GM23338 (cell line): ENCODE data around the gene CSTB.

Source experiments
- EZH2 ChIP-seq: fragments of 200-600 bp; sonication (generic); IDR thresholded peaks from one replicate; pipeline ENCODE4 v1.8.0; 2017; ENCODE audit warnings: antibody characterized with exemption, mild to moderate bottlenecking, low read depth; ENCODE audit not compliant: unreplicated experiment
- EZH2phosphoT487 ChIP-seq: fragments of 200-600 bp; sonication (generic); IDR thresholded peaks from one replicate; pipeline ENCODE4 v1.8.1; 2018; ENCODE audit warnings: antibody characterized with exemption; ENCODE audit not compliant: unreplicated experiment
- JUNB ChIP-seq: IDR thresholded peaks from one replicate; pipeline ENCODE4 v1.6.1; 2016; ENCODE audit warnings: antibody characterized with exemption; ENCODE audit not compliant: unreplicated experiment
- POLR2AphosphoS5 ChIP-seq: IDR thresholded peaks from 2 replicates; pipeline ENCODE4 v1.6.1; 2016; ENCODE audit warnings: antibody characterized with exemption, low read depth
- ZNF114 ChIP-seq: fragments of 250-450 bp; sonication (Bioruptor Pico); IDR thresholded peaks from 2 replicates; pipeline ENCODE4 v1.5.0; 2020; ENCODE audit warnings: mild to moderate bottlenecking, moderate library complexity
- TF ChIP-seq, protein P1 (sequence below), 2 experiments: fragments of 200-600 bp in 1 of 2; sonication (generic) in 1 of 2; conservative IDR thresholded peaks; 2 replicates each; pipeline versions ENCODE4 v1.5.1 to v1.6.1; 2016 to 2017; ENCODE audit warnings: antibody characterized with exemption in 2 of 2, low read depth in 2 of 2, mild to moderate bottlenecking in 2 of 2, moderate library complexity in 1 of 2
- TF ChIP-seq, protein P2 (sequence below): IDR thresholded peaks from one replicate; pipeline ENCODE4 v1.6.1; 2018; ENCODE audit warnings: antibody characterized with exemption; ENCODE audit not compliant: unreplicated experiment

DNA sequence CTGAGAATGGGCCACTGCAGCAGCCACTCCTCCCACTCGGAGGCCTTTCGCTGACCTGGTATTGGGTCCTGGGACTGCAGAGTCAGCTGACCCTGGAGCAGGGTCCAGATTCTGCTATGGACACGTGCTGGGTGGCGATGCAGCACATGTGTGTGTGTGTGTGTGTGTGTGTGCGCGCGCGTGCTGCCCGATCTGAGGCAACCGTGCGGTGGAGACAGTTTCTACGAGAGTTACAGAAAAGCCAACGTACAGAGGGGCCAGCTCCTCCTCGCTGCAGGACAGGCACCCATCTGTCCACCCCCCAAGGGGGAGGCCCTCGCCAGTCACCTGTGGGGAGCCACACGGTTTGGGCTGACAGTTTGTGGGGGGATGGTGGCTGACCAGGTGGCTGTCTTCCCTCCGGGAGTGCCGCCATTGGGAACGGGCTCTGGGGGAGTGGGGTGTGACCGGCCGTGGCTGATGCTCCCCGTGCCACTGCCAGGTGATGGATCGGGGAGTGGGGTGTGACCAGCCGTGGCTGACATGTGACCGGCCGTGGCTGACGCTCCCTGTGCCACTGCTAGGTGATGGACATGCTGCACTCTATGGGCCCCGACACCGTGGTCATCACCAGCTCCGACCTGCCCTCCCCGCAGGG, 24.0 kb downstream of the CSTB start:
- TF ChIP-seq, protein P1, sequence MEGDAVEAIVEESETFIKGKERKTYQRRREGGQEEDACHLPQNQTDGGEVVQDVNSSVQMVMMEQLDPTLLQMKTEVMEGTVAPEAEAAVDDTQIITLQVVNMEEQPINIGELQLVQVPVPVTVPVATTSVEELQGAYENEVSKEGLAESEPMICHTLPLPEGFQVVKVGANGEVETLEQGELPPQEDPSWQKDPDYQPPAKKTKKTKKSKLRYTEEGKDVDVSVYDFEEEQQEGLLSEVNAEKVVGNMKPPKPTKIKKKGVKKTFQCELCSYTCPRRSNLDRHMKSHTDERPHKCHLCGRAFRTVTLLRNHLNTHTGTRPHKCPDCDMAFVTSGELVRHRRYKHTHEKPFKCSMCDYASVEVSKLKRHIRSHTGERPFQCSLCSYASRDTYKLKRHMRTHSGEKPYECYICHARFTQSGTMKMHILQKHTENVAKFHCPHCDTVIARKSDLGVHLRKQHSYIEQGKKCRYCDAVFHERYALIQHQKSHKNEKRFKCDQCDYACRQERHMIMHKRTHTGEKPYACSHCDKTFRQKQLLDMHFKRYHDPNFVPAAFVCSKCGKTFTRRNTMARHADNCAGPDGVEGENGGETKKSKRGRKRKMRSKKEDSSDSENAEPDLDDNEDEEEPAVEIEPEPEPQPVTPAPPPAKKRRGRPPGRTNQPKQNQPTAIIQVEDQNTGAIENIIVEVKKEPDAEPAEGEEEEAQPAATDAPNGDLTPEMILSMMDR (conservative IDR thresholded peaks at IDR 0.05; ENCODE audit: low read depth in 2 of 2) = no peak
- TF ChIP-seq POLR2AphosphoS5 (no peak), ZNF114 (no peak), EZH2 (no peak), EZH2phosphoT487 (no peak), JUNB (no peak)
- TF ChIP-seq, protein P2, sequence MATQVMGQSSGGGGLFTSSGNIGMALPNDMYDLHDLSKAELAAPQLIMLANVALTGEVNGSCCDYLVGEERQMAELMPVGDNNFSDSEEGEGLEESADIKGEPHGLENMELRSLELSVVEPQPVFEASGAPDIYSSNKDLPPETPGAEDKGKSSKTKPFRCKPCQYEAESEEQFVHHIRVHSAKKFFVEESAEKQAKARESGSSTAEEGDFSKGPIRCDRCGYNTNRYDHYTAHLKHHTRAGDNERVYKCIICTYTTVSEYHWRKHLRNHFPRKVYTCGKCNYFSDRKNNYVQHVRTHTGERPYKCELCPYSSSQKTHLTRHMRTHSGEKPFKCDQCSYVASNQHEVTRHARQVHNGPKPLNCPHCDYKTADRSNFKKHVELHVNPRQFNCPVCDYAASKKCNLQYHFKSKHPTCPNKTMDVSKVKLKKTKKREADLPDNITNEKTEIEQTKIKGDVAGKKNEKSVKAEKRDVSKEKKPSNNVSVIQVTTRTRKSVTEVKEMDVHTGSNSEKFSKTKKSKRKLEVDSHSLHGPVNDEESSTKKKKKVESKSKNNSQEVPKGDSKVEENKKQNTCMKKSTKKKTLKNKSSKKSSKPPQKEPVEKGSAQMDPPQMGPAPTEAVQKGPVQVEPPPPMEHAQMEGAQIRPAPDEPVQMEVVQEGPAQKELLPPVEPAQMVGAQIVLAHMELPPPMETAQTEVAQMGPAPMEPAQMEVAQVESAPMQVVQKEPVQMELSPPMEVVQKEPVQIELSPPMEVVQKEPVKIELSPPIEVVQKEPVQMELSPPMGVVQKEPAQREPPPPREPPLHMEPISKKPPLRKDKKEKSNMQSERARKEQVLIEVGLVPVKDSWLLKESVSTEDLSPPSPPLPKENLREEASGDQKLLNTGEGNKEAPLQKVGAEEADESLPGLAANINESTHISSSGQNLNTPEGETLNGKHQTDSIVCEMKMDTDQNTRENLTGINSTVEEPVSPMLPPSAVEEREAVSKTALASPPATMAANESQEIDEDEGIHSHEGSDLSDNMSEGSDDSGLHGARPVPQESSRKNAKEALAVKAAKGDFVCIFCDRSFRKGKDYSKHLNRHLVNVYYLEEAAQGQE = no peak
